Stomach smooth muscle (tissue), 2 donors: ENCODE results near the gene HDAC2.
"Not testable (repeated sequence)": the region's sequence is repeated elsewhere in the genome, so short reads cannot be mapped to it uniquely, and the experiment has no call there.

Experiments
- H3K27ac ChIP-seq: one replicate; pipeline ENCODE4 v1.7.0; 2013; ENCODE audit warnings: mild to moderate bottlenecking, low read length, inconsistent platforms
- H3K27me3 ChIP-seq, 2 donors: one replicate each; pipeline ENCODE4 v1.7.0; 2013; ENCODE audit warnings: low read length in 2 of 2; ENCODE audit not compliant: insufficient read depth in 2 of 2, control insufficient read depth in 1 of 2
- H3K36me3 ChIP-seq, 2 donors: one replicate each; pipeline ENCODE4 v1.7.0; 2013; ENCODE audit warnings: low read length in 2 of 2; ENCODE audit not compliant: control insufficient read depth in 2 of 2, insufficient read depth in 2 of 2
- H3K4me1 ChIP-seq: one replicate; pipeline ENCODE4 v1.7.0; 2013; ENCODE audit warnings: low read length; ENCODE audit not compliant: control insufficient read depth, insufficient read depth
- H3K4me3 ChIP-seq, 2 donors: one replicate each; pipeline ENCODE4 v1.7.0; 2013; ENCODE audit warnings: low read length in 2 of 2
- H3K9ac ChIP-seq, 2 donors: one replicate each; pipeline ENCODE4 v1.7.0; 2013; ENCODE audit warnings: low read length in 2 of 2, mild to moderate bottlenecking in 1 of 2
- H3K9me3 ChIP-seq, 2 donors: one replicate each; pipeline ENCODE4 v1.7.0; 2013; ENCODE audit warnings: low read length in 2 of 2; ENCODE audit not compliant: control insufficient read depth in 2 of 2
- donor health status: healthy.
- donor health status: Pancreatic carcinoma.

Gene HDAC2

GRCh38 chr6:113920663-113921267 is 50.2 kb downstream of the HDAC2 start:
- Histone ChIP-seq H3K4me3 (no peak overlapping the region), H3K36me3 (no peaks in the 10 kb centered on the region), H3K4me1 (no peaks in the 10 kb centered on the region), H3K27ac (no peak overlapping the region), H3K27me3 (no peaks in the 10 kb centered on the region), H3K9ac (no peak overlapping the region), H3K9me3 (no peaks in the 10 kb centered on the region)

GRCh38 chr6:113910285-113910684 is 60.7 kb downstream of the HDAC2 start:
- not testable (repeated sequence) for H3K9me3 ChIP-seq, H3K4me1 ChIP-seq, H3K27me3 ChIP-seq, H3K27ac ChIP-seq, H3K9ac ChIP-seq, H3K36me3 ChIP-seq, H3K4me3 ChIP-seq

GRCh38 chr6:113909224-113909856 is 61.6 kb downstream of the HDAC2 start:
- no peak overlapping the region for H3K9ac ChIP-seq
- no peaks in the 10 kb centered on the region for H3K27me3 ChIP-seq
- no peaks in the 10 kb centered on the region for H3K9me3 ChIP-seq
- no peak overlapping the region for H3K4me3 ChIP-seq
- H3K27ac ChIP-seq: no peak overlapping the region
- H3K36me3 ChIP-seq: no peaks in the 10 kb centered on the region
- peaks cover 6% of the 10 kb centered on the region for H3K4me1 ChIP-seq

GRCh38 chr6:113908801-113909200 is 62.1 kb downstream of the HDAC2 start:
- no peak overlapping the region for H3K4me3 ChIP-seq
- no peak overlapping the region for H3K27ac ChIP-seq
- peaks cover 11% of the 10 kb centered on the region for H3K4me1 ChIP-seq
- H3K9me3 ChIP-seq: no peaks in the 10 kb centered on the region
- no peaks in the 10 kb centered on the region for H3K27me3 ChIP-seq
- no peak overlapping the region for H3K9ac ChIP-seq
- no peaks in the 10 kb centered on the region for H3K36me3 ChIP-seq

- Histone ChIP-seq H3K9ac (no peak overlapping the region), H3K9me3 (no peaks in the 10 kb centered on the region), H3K4me3 (no peak overlapping the region), H3K4me1 (peaks cover 16% of the 10 kb centered on the region), H3K27me3 (no peaks in the 10 kb centered on the region), H3K27ac (no peak overlapping the region), H3K36me3 (no peaks in the 10 kb centered on the region)
Observed at GRCh38 chr6:113907102-113907815, 63.7 kb downstream of the HDAC2 start.

- H3K27ac ChIP-seq: peak overlapping the region; percentile 58
- peaks cover 16% of the 10 kb centered on the region for H3K4me1 ChIP-seq
- H3K27me3 ChIP-seq: no peaks in the 10 kb centered on the region
- no peaks in the 10 kb centered on the region for H3K36me3 ChIP-seq
- peak overlapping the region; percentile 31 to 63 for H3K4me3 ChIP-seq
- peak overlapping the region in 1 of 2 donors; percentile 51 for H3K9ac ChIP-seq
- H3K9me3 ChIP-seq: no peaks in the 10 kb centered on the region
Observed at GRCh38 chr6:113903666-113904330, 67.2 kb downstream of the HDAC2 start.

- Histone ChIP-seq H3K9me3 (no peaks in the 10 kb centered on the region), H3K27me3 (no peaks in the 10 kb centered on the region), H3K27ac (no peak overlapping the region), H3K4me1 (peaks cover 14% of the 10 kb centered on the region), H3K36me3 (no peaks in the 10 kb centered on the region), H3K4me3 (no peak overlapping the region), H3K9ac (no peak overlapping the region)
Observed at GRCh38 chr6:113901482-113901881, 69.5 kb downstream of the HDAC2 start.

- Histone ChIP-seq H3K27ac (no peak overlapping the region), H3K9ac (no peak overlapping the region), H3K4me1 (no peaks in the 10 kb centered on the region), H3K27me3 (no peaks in the 10 kb centered on the region), H3K36me3 (no peaks in the 10 kb centered on the region), H3K4me3 (no peak overlapping the region), H3K9me3 (no peaks in the 10 kb centered on the region)
Observed at GRCh38 chr6:113894712-113895674, 76.0 kb downstream of the HDAC2 start.

GRCh38 chr6:113893866-113894265 is 77.1 kb downstream of the HDAC2 start:
- Histone ChIP-seq H3K4me1 (no peaks in the 10 kb centered on the region), H3K36me3 (no peaks in the 10 kb centered on the region), H3K4me3 (no peak overlapping the region), H3K27me3 (no peaks in the 10 kb centered on the region), H3K27ac (no peak overlapping the region), H3K9ac (no peak overlapping the region), H3K9me3 (no peaks in the 10 kb centered on the region)

GRCh38 chr6:113893451-113893850 is 77.5 kb downstream of the HDAC2 start:
- H3K9ac ChIP-seq: no peak overlapping the region
- no peak overlapping the region for H3K4me3 ChIP-seq
- no peaks in the 10 kb centered on the region for H3K9me3 ChIP-seq
- no peaks in the 10 kb centered on the region for H3K36me3 ChIP-seq
- H3K4me1 ChIP-seq: no peaks in the 10 kb centered on the region
- no peak overlapping the region for H3K27ac ChIP-seq
- H3K27me3 ChIP-seq: no peaks in the 10 kb centered on the region
